OCI-LY3 (cell line): ENCODE measurements around the gene ITGA2.

ENCODE experiments used
- H2AFZ ChIP-seq: fragments of 200-600, 300-600 bp; shearing (Covaris generic); 2 replicates; pipeline ENCODE4 v1.6.0; 2014; ENCODE audit warnings: antibody characterized with exemption, low read depth, low read length
- H3K27ac ChIP-seq: fragments of 200-600, 300-600 bp; sonication (generic); 2 replicates; pipeline ENCODE4 v1.5.1; 2014; ENCODE audit warnings: mild to moderate bottlenecking, low read length, moderate library complexity, mixed read lengths
- H3K27me3 ChIP-seq: fragments of 200-600, 300-600 bp; sonication (generic); 2 replicates; pipeline ENCODE4 v1.6.1; 2014; ENCODE audit warnings: low read depth, low read length, mixed read lengths
- H3K36me3 ChIP-seq: fragments of 200-600, 300-600 bp; sonication (generic); replicated peaks from 2 replicates; pipeline ENCODE3; 2014; ENCODE audit warnings: low read depth, low read length, mixed read lengths
- H3K4me1 ChIP-seq: fragments of 300-600, 200-600 bp; sonication (generic); 2 replicates; pipeline ENCODE4 v1.6.1; 2014; ENCODE audit warnings: low read length, mixed read lengths
- H3K4me2 ChIP-seq: fragments of 200-600, 300-600 bp; sonication (generic); 2 replicates; pipeline ENCODE4 v1.6.1; 2014; ENCODE audit warnings: low read length, mixed read lengths
- H3K4me3 ChIP-seq: fragments of 300-600, 200-600 bp; sonication (generic); 2 replicates; pipeline ENCODE4 v1.5.1; 2014; ENCODE audit warnings: antibody characterized with exemption, mild to moderate bottlenecking, low read length, moderate library complexity
- H3K79me2 ChIP-seq: fragments of 300-600, 200-600 bp; shearing (Covaris generic); 2 replicates; pipeline ENCODE4 v1.6.1; 2014; ENCODE audit warnings: mild to moderate bottlenecking, low read length, mixed read lengths
- H3K9ac ChIP-seq: fragments of 300-600, 200-600 bp; shearing (Covaris generic); 2 replicates; pipeline ENCODE4 v1.6.0; 2014; ENCODE audit warnings: mild to moderate bottlenecking, low read length, moderate library complexity
- H3K9me3 ChIP-seq: fragments of 200-600, 300-600 bp; shearing (Covaris generic); 2 replicates; pipeline ENCODE4 v1.6.1; 2014; ENCODE audit warnings: low read length, mixed read lengths; ENCODE audit not compliant: insufficient read depth
- H4K20me1 ChIP-seq: fragments of 200-600, 300-600 bp; sonication (generic); 2 replicates; pipeline ENCODE4 v1.6.1; 2016; ENCODE audit warnings: low read length, mixed read lengths; ENCODE audit not compliant: insufficient read depth
- CTCF ChIP-seq: fragments of 200-600, 300-600 bp; sonication (generic); IDR thresholded peaks from 2 replicates; pipeline ENCODE4 v1.5.1; 2014; ENCODE audit warnings: antibody characterized with exemption, low read length, low read depth
- EZH2phosphoT487 ChIP-seq: fragments of 200-600 bp; shearing (Covaris generic); IDR thresholded peaks from 2 replicates; pipeline ENCODE4 v1.6.1; 2018; ENCODE audit warnings: antibody characterized with exemption, mixed run types, low read depth

Gene ITGA2

GRCh38 chr5:52989025-52989780, at the start of gene ITGA2:
TSS of gene ITGA2 (plus strand) at chr5:52989352. CDS start at chr5:52989469, 117 bp downstream.
- H3K27me3 ChIP-seq, result no peaks in the 10 kb centered on the region
- no peaks in the 10 kb centered on the region for H4K20me1 ChIP-seq
- peak within 1 kb of the TSS; percentile 55 for H3K27ac ChIP-seq
- peaks cover 14% of the 10 kb centered on the region for H3K36me3 ChIP-seq
- H3K79me2 ChIP-seq, result peaks cover 19% of the 10 kb centered on the region
- peak within 1 kb of the TSS; percentile 53; the same call in 1 of the 2 replicates for H2AFZ ChIP-seq
- no peaks in the 10 kb centered on the region for H3K9me3 ChIP-seq
- no peak for TF ChIP-seq CTCF
- TF ChIP-seq EZH2phosphoT487, result no peak
- peak within 1 kb of the TSS; percentile 93 for H3K4me2 ChIP-seq
- H3K9ac ChIP-seq, result peak within 1 kb of the TSS; percentile 87
- peak within 1 kb of the TSS; percentile 99 for H3K4me3 ChIP-seq
- peaks cover 42% of the 10 kb centered on the region for H3K4me1 ChIP-seq

- TF ChIP-seq EZH2phosphoT487 (no peak), CTCF (peak; percentile 47)
Measured at GRCh38 chr5:52943285-52943684, 45.9 kb upstream of the ITGA2 start.

GRCh38 chr5:52943808-52944207, 45.3 kb upstream of the ITGA2 start:
- TF ChIP-seq EZH2phosphoT487 (no peak), CTCF (no peak)
- peaks cover 27% of the 10 kb centered on the region for H3K4me1 ChIP-seq
- no peaks in the 10 kb centered on the region for H4K20me1 ChIP-seq
- no peak overlapping the region for H3K4me2 ChIP-seq
- no peaks in the 10 kb centered on the region for H3K79me2 ChIP-seq
- H3K9ac ChIP-seq, result no peak overlapping the region
- no peak overlapping the region for H3K27ac ChIP-seq
- no peaks in the 10 kb centered on the region for H3K36me3 ChIP-seq
- H3K9me3 ChIP-seq, result no peaks in the 10 kb centered on the region
- H2AFZ ChIP-seq, result no peak overlapping the region
- no peaks in the 10 kb centered on the region for H3K27me3 ChIP-seq
- no peak overlapping the region for H3K4me3 ChIP-seq

More at GRCh38 chr5:52943285-52943684, 45.9 kb upstream of the ITGA2 start:
- Histone ChIP-seq H4K20me1 (no peaks in the 10 kb centered on the region), H3K4me1 (peaks cover 22% of the 10 kb centered on the region), H3K36me3 (no peaks in the 10 kb centered on the region), H2AFZ (no peak overlapping the region), H3K79me2 (no peaks in the 10 kb centered on the region), H3K4me3 (no peak overlapping the region), H3K27ac (no peak overlapping the region), H3K9ac (no peak overlapping the region), H3K27me3 (no peaks in the 10 kb centered on the region), H3K9me3 (no peaks in the 10 kb centered on the region), H3K4me2 (no peak overlapping the region)

- Histone ChIP-seq H3K4me3 (peak overlapping the region; percentile 74), H3K79me2 (no peaks in the 10 kb centered on the region), H3K4me2 (peak overlapping the region; percentile 97), H3K27me3 (no peaks in the 10 kb centered on the region), H3K4me1 (peaks cover 36% of the 10 kb centered on the region), H3K9me3 (no peaks in the 10 kb centered on the region), H3K27ac (no peak overlapping the region), H3K9ac (peak overlapping the region; percentile 63), H3K36me3 (no peaks in the 10 kb centered on the region), H2AFZ (peak overlapping the region; percentile 99), H4K20me1 (no peaks in the 10 kb centered on the region)
- TF ChIP-seq EZH2phosphoT487, result no peak
- TF ChIP-seq CTCF, result no peak
Measured at GRCh38 chr5:52945040-52945439, 44.1 kb upstream of the ITGA2 start.
